GM12873 (cell line): Measurements from ENCODE around the gene TAC3.

Experiments used
- TF ChIP-seq, protein P1 (sequence below): IDR thresholded peaks from 2 replicates; pipeline ENCODE4 v1.5.1; 2012; ENCODE audit warnings: low read depth, mild to moderate bottlenecking, moderate library complexity, low read length, control low read depth; ENCODE audit not compliant: insufficient read depth; ENCODE audit errors: missing control alignments

TAC3 gene

DNA sequence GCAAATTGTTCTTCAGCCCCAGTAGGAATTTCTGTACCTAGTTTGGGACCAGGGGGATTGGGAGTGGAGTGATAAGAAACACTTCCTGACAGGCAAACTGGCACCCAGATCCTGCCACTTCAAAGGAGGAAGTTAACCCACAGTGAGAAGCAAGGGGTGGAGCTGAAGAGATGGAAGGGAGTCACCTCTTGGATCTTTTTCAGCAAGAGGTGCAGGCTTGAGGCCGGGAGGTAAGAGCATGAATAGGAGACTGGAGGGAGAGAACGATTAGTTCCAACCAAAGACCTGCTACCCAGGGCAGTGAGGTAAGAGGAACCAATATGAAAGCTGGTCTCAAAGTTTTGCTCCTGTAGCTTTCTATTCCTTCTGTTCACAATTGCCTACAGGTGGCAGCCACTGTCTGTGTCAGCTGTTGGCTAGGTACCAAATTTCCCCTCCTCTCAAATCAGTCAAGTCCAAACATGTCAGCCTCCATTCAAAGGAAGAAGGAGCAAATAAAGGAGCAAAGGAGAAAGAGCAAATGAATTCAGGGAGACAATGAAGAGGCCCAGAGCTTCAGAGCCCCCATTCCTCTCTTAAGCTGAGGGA is 14.9 kb upstream of the TAC3 start:
- TF ChIP-seq, protein P1, sequence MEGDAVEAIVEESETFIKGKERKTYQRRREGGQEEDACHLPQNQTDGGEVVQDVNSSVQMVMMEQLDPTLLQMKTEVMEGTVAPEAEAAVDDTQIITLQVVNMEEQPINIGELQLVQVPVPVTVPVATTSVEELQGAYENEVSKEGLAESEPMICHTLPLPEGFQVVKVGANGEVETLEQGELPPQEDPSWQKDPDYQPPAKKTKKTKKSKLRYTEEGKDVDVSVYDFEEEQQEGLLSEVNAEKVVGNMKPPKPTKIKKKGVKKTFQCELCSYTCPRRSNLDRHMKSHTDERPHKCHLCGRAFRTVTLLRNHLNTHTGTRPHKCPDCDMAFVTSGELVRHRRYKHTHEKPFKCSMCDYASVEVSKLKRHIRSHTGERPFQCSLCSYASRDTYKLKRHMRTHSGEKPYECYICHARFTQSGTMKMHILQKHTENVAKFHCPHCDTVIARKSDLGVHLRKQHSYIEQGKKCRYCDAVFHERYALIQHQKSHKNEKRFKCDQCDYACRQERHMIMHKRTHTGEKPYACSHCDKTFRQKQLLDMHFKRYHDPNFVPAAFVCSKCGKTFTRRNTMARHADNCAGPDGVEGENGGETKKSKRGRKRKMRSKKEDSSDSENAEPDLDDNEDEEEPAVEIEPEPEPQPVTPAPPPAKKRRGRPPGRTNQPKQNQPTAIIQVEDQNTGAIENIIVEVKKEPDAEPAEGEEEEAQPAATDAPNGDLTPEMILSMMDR: peak; percentile 41

DNA sequence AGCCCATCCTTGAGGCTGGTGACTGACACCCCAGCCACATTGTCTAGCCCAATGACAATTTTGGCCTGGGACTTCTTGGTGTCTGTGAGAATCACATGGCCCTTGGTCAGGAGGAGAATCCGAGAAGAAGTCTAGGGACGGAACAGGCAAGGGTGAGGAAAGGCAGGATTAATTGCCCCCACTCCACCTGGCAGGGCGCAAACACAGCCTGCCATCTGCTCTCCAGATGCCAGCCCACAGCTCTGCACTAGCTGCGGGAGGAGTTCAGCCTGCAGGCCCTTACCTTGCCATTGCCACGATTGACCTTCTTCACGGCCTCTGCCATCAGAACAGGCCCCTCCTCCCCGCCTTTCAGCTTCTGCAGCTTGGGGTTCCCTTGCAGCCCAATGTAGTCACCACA is 13.1 kb upstream of the TAC3 start:
- TF ChIP-seq, protein P1: no peak

DNA sequence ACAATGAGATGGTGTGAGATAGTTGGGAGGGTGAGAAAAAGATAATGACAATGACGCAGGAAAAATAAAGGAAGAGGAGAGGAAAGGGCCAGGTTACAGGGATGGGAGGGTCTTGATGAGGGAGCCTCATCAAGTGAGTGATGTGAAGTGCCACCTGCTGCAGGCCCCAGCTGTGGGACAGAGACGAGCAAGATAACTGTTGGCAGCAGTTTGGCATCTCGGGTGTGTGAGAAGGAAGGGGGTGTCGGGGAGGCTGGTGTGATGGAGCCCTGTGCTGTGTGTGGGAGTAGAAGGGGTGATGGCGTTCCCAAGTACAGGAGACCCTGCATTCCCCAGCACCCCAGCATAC is 11.4 kb upstream of the TAC3 start:
- TF ChIP-seq, protein P1: no peak

DNA sequence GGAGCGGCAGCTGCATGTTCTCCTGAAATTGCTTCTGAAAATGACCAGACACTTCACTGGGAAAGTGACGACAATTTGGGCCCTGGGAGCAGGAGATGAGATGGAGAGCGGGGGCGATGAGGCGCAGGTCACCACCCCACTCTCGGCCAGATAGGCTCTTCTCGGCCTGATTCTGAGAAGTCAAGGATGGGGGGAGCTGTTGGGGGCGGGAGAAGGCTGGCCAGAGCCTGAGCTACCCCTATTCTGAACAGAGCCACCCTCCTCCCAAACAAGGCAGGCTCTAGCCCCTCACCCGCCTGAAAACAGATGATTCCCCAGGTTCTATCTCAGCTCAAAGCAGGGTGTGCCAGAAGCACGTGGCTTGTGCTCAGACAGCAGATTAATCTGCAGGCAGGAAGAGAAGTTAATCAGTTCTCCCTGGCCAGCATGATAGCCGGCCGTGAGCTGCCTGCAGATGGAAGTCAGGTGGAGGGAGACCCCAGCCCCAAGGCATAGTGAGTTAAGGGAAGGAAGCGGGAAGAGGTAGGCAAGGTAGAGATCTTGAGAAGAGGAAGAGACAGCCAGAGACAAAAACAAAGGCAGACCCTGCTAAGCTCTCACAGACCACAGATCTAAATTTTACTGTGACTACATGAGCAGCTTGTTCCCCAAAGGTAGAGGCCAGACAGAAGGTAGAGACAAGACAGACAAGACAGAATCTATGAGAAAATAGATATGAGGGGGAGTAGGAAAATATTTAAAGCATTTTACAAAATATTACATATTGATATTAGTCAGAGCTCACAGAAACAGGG is 10.9 kb upstream of the TAC3 start:
- TF ChIP-seq, protein P1: no peak

DNA sequence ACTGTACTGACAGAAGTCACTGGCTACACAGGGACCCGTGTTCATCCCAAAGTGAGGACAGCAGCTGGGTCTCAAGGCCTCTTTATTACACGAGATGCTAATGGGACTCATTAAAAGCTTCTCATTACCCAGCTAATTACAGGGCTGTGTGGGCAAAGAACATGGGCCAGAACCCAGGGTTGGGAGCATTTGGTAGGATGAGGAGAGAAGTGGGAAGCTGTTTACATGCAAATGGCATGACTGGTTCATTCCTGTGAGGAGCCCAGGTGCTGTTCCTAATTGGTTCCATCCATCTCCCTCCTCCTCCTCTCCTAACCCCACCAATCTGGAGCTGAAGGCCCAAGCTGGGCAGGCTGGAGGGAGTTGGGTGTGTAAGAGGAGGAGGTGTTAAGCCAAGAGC is 8.9 kb upstream of the TAC3 start:
- TF ChIP-seq, protein P1: no peak

DNA sequence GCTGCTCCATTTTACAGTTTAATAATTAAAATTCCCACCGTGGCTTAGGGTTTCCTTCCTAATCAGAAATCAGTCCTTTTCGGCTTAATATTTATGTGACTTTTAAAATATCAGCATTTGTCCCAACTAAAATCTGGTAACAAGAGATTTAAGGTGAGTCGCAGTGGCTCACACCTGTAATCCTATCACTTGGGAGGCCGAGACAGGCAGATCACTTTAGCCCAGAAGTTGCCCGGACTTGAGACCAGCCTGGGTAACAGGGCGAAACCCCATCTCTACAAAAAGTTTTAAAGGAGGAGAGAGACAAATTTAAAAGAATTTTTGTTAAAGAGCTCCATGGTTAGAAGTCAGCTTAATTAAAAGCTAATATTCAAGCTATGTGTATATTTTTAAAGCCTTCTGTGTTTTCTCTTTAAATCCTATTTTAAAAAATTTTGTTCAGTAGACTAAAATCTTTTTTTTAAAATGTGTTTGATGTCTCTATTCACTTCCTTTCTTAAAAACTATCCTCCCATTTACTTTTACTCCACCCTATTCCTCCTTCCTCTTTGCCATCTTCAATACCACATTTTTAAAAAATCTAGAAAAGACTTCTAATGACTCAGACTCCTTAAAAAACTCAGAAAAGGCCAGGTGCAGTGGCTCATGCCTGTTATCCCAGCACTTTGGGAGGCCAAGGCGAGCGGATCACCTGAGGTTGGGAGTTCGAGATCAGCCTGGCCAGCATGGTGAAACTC is 3.8 kb upstream of the TAC3 start:
- TF ChIP-seq, protein P1: no peak

DNA sequence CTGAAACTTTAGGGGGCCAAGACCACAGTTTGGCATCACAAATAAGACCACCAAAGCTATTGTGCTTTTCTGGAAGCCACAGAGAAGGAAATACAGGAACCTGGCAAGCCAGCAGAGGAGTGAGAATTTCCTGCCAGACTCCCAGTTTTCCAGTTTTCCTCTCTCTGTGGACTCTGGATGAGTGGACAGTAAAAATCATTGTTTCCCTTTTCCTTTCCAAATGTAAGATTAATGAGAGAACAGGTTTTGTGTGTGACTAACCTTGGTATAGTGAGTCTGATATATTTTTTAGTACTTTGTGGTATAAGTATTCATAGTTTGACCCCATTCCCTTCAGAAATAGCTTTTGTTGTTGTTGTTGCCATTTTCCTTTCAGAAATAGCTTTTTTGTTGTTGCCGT is 2.6 kb upstream of the TAC3 start:
- TF ChIP-seq, protein P1: no peak
